ENCODE results near the gene IPO13.
A peak's percentile ranks its signal among the peaks of the same experiment; 100 is the strongest.

IPO13 gene

DNA sequence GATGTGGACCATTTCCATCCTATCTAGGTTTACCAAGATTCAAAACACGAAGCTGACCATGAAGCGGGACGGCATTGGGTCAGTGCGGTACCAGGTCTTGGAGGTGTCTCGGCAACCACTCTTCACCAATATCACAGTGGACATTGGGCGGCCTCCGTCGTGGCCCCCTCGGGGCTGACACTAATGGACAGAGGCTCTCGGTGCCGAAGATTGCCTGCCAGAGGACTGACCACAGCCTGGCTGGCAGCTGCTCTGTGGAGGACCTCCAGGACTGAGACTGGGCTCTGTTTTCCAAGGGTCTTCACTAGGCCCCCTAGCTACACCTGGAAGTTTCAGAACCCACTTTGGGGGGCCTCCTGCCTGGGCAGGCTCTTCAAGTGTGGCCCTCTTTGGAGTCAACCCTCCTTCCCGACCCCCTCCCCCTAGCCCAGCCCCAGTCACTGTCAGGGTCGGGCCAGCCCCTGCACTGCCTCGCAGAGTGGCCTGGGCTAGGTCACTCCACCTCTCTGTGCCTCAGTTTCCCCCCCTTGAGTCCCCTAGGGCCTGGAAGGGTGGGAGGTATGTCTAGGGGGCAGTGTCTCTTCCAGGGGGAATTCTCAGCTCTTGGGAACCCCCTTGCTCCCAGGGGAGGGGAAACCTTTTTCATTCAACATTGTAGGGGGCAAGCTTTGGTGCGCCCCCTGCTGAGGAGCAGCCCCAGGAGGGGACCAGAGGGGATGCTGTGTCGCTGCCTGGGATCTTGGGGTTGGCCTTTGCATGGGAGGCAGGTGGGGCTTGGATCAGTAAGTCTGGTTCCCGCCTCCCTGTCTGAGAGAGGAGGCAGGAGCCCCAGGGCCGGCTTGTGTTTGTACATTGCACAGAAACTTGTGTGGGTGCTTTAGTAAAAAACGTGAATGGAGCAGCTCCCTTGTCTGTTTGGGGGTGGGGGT, 43.8 kb downstream of the IPO13 start:
- DNase-seq: no peak

- no peak for DNase-seq
Measured at GRCh38 chr1:43991200-43991475, 44.4 kb downstream of the IPO13 start.

- DNase-seq: peak; percentile 82
Measured at GRCh38 chr1:43991476-43992231, 44.9 kb downstream of the IPO13 start, which contains the start of gene CCDC24. CCDC24 (plus strand) TSS chr1:43991599; CDS start chr1:43991879, 280 bp downstream.

- DNase-seq: no peak
Measured at GRCh38 chr1:43992232-43992995, 45.7 kb downstream of the IPO13 start.

GRCh38 chr1:43993206-43993914, 46.6 kb downstream of the IPO13 start:
- no peak for DNase-seq

DNA sequence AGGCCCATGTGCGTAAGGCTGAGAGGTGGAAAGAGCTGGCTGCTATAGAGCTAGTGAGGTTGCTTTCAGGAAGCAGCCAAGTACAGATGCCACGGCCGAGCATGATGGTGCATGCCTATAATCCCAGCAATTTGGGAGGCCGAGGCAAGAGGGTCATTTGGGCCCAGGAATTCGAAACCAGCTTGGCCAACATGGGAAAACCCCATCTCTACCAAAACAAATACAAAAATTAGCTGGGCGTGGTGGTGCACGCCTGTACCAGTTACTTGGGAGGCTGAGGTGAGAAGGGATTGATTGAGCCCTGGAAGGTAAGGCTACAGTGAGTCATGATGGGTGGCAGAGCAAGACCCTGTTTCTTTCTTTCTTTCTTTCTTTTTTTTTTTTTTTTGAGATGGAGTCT, 47.3 kb downstream of the IPO13 start:
- no peak for DNase-seq

DNA sequence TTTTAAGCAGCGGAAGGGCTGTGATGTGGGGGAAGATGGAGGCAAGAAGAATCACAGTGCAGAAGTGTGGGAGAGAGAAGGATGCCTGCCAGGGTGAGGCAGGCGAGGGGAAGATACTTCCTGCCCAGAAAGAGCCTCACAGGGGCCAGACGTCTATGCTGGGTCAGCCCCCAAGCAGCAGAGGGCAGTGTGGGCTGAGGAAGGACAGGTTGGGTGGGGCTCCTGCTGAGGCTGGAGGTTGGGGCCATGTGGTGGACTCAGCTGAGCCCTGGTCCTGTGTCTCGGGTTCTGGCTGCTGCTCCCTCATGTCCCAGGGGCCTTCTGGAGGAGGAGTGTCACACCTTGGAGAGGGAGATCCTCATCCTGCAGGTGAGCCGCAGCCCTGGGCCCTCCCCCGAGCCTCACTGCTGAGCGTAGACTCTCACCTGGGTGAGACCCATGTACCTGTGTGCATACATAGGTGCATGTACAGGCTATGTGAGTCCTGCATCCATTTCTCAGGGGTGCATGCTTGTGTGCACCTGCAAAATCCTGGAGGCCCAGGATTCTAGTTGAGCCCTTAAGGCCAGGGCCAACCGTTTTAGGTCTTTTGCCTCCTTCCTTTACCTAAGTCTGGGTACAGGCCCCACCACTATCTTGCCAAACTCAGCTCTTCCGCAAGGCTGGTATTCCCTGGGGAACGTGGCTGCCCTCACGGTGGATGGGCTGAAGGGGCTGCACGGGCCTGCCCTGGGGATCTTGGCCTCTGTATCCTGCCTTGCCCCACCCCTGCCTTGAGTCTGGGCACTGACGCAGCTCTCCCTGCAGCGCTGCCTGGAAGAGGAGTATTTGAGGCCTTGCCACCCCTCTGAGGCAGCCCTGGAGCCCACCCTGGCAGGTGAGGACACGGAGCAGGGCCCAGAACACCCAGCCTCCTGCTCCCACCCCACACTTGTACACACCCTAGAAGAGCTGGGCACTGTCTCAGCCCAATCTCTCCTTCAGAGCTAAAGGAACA, 48.3 kb downstream of the IPO13 start:
- peak; percentile 16 for DNase-seq

DNA sequence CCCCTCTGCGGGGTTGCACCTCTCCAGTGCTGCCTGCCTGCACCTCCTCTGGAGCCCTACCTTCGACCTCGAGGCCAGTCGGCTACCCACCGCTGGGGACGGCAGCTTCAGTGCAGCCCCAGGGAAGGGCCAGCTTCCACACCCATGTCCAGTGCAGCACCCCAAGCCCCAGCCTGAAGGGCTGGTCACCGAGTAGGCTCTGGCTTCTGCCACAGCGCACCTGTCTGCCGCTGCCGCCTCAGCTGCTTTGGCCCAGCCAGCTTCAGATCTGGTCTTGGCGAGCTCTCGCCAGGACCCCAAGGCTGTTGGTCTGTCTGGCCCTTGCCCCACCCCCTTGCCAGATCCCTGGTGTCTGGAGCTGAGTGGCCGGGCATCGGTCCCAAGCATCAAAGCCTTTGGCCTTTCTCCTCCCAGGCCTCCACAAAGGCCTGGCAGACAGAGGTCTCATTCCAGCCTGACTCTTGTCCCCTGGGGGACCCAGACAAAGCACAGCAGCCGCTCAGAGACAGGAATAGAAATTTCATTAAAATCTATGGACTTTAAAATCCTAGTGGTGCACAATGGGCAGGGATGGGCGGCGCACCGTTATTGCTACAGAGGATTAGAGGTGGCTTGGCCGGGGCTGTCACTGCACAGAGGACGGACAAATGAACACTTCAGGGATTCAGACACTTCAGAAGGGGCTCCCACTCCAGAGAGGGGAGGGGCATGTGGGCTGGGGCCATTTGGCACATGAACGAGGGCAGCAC, 49.4 kb downstream of the IPO13 start:
- DNase-seq: no peak

DNA sequence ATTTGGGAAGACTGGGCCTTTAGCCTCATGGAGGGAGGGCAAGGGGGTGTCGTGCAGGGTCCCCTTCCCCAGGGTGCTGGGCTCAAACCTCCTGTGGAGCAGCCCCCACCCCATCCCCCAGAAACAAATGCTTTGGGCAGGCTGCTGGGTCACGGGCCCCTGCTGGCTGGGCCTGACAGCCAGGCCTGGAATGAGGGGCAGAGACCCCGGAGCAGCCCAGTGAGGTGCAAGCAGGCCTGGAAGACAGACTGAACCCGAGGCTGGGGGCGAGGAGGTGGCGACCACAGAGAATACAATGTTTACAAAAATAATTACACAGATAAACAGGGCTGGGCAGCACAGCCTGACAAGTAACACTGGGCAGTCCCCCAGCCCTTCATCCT, 50.0 kb downstream of the IPO13 start:
- no peak for DNase-seq

GRCh38 chr1:43997295-43997999, 50.7 kb downstream of the IPO13 start:
- peak; percentile 91 for DNase-seq

DNA sequence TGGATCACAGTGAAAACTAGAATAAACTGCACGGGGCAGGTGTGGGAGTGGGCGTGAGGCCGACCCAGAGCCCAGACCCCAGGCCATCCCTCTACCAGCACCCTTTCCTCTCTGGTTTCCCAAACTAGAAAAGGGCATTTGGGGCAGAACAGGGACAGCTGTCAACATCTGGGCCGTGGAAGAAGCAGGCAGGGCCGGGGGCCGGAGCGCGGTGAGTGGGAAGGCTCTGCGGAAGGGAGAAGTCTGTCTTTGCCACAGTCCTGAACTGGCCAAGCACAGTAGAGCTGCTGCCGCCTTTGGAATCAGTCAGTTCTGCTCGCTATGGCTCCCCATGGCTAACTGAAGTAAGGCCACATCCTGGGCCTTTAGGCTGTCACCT, 51.2 kb downstream of the IPO13 start:
- no peak for DNase-seq

- DNase-seq: no peak
Measured at GRCh38 chr1:43999455-43999854, 52.7 kb downstream of the IPO13 start.

GRCh38 chr1:44000122-44000665, 53.4 kb downstream of the IPO13 start:
- DNase-seq: no peak

DNA sequence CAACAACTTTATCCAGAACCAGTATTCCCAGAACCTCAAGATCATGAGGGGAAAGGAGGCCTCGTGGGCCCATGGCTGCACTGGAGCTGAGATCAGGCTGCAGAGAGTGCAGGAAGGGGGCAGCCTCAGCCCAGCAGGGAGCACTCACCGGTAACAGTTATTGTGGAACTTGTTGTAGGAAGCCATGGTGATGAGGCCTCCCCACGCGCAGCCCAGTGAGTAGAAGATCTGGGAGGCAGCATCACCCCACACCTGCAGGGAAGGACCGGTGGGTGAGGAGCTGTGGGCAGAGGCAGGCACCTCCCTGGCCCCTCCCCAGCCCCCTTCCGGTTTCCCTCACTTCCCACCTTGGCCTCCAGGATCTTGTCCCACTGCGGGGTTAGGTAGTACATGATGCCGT, 55.4 kb downstream of the IPO13 start:
- no peak for DNase-seq

- DNase-seq: no peak
Measured at GRCh38 chr1:44002606-44003157, 55.9 kb downstream of the IPO13 start.

DNA sequence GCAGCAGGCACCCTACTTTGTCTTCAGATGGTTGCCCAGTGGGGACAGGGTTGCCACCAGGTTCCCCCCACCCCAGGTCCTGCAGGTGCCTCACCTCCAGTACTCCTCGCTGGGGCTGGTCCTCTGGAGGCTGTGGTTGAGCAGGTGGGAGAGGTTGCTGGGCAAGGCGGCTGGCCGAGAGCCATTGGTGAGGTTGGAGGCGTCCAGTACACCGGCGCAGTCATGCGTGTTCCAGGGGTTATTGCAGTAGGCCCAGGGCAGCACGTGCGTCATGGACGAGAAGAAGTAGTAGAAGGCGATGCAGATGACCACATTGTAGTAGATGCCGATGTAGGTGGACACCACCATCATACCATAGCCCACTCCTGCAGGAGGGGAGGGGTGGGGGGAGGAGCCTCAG, 61.5 kb downstream of the IPO13 start:
- no peak for DNase-seq

DNA sequence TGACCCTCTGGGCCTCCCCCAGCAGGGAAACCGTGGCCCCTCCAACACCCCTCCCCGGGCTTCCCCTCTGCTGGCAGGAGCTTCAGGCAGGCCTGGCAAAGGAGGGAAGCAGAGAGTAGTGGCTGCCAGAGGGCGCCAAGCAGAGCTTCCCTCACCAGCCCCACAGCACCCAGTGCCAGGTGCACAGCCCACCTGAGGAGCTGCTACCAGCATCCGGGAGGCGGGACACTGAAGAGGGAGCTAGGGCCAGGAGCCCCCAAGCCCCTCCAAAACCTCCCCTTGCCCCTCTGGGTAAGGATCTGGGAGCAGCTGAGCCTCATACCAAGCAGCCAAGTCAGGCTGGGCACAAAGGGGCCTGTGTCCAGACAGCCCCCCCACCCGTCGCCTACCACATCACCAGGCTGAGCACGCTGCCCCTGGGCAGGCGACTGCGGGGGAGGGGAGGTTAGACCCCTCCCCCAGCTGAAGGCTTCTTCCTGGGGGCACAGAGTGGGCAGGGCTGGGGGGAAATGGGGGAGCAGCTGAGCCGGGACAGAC, 64.3 kb downstream of the IPO13 start:
- no peak for DNase-seq

GRCh38 chr1:44012404-44012803, 65.7 kb downstream of the IPO13 start:
- DNase-seq: peak; percentile 39

GRCh38 chr1:44012941-44013609, 66.3 kb downstream of the IPO13 start:
- no peak for DNase-seq
